ENCODE measurements around the gene NDUFA1.

DNA sequence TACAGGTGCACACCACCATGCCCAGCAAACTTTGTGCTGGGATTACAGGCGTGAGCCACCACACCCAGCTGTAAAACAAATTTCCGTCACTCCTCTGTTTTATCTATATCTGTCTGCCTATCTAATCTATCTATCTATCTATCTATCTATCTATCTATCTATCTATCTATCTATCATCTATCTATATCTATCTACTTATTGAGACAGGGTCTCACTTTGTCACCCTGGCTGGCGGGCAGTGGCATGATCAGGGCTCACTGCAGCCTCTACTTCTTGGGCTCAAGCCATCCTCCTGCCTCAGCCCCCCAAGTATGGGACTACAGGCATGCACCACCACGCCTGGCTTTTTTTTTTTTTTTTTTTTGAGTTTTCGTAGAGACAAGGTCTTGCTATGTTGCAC lies 44.7 kb downstream of the NDUFA1 start:
- TF ChIP-seq POLR2AphosphoS5 (IDR thresholded peaks at IDR 0.05; ENCODE audit: low read depth) (no peak), SPI1 (IDR thresholded peaks at IDR 0.05; ENCODE audit: borderline replicate concordance, low read depth) (no peak), GABPA (IDR thresholded peaks at IDR 0.05; ENCODE audit: low read depth) (no peak)
- TF ChIP-seq, protein P1, sequence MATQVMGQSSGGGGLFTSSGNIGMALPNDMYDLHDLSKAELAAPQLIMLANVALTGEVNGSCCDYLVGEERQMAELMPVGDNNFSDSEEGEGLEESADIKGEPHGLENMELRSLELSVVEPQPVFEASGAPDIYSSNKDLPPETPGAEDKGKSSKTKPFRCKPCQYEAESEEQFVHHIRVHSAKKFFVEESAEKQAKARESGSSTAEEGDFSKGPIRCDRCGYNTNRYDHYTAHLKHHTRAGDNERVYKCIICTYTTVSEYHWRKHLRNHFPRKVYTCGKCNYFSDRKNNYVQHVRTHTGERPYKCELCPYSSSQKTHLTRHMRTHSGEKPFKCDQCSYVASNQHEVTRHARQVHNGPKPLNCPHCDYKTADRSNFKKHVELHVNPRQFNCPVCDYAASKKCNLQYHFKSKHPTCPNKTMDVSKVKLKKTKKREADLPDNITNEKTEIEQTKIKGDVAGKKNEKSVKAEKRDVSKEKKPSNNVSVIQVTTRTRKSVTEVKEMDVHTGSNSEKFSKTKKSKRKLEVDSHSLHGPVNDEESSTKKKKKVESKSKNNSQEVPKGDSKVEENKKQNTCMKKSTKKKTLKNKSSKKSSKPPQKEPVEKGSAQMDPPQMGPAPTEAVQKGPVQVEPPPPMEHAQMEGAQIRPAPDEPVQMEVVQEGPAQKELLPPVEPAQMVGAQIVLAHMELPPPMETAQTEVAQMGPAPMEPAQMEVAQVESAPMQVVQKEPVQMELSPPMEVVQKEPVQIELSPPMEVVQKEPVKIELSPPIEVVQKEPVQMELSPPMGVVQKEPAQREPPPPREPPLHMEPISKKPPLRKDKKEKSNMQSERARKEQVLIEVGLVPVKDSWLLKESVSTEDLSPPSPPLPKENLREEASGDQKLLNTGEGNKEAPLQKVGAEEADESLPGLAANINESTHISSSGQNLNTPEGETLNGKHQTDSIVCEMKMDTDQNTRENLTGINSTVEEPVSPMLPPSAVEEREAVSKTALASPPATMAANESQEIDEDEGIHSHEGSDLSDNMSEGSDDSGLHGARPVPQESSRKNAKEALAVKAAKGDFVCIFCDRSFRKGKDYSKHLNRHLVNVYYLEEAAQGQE (IDR thresholded peaks at IDR 0.05; ENCODE audit: insufficient replicate concordance, low read depth), result no peak
- TF ChIP-seq, protein P2, sequence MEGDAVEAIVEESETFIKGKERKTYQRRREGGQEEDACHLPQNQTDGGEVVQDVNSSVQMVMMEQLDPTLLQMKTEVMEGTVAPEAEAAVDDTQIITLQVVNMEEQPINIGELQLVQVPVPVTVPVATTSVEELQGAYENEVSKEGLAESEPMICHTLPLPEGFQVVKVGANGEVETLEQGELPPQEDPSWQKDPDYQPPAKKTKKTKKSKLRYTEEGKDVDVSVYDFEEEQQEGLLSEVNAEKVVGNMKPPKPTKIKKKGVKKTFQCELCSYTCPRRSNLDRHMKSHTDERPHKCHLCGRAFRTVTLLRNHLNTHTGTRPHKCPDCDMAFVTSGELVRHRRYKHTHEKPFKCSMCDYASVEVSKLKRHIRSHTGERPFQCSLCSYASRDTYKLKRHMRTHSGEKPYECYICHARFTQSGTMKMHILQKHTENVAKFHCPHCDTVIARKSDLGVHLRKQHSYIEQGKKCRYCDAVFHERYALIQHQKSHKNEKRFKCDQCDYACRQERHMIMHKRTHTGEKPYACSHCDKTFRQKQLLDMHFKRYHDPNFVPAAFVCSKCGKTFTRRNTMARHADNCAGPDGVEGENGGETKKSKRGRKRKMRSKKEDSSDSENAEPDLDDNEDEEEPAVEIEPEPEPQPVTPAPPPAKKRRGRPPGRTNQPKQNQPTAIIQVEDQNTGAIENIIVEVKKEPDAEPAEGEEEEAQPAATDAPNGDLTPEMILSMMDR (IDR thresholded peaks at IDR 0.05; ENCODE audit: insufficient read depth, low read length), result no peak

All from HL-60 (cell line).